Measurements from ENCODE around the gene RFX7.

Gene RFX7

GRCh38 chr15:56064152-56064551, 179.5 kb downstream of the RFX7 start:
- H2AFZ ChIP-seq (ENCODE audit: low read length): no peak overlapping the region
- no peak overlapping the region for H3K9ac ChIP-seq (ENCODE audit: low read length)
- no peaks in the 10 kb centered on the region for H4K20me1 ChIP-seq (ENCODE audit: insufficient read depth, low read length)
- no peaks in the 10 kb centered on the region for H3K36me3 ChIP-seq (ENCODE audit: insufficient read depth, low read length)
- TF ChIP-seq CTCF (IDR thresholded peaks at IDR 0.05; ENCODE audit: low read length) (no peak), EZH2 (IDR thresholded peaks at IDR 0.05; ENCODE audit: borderline replicate concordance, low read length) (no peak)
- H3K4me1 ChIP-seq (ENCODE audit: insufficient read depth, low read length, severe bottlenecking): no peaks in the 10 kb centered on the region
- H3K27ac ChIP-seq (ENCODE audit: low read depth, low read length, poor library complexity, severe bottlenecking): no peak overlapping the region
- no peaks in the 10 kb centered on the region for H3K9me3 ChIP-seq (ENCODE audit: low read length)
- no peaks in the 10 kb centered on the region for H3K9me2 ChIP-seq (ENCODE audit: low read depth, low read length)
- H3K4me2 ChIP-seq (ENCODE audit: low read length): no peak overlapping the region
- H3K4me3 ChIP-seq (ENCODE audit: low read depth, low read length, poor library complexity, severe bottlenecking): no peak overlapping the region
- H3F3A ChIP-seq (ENCODE audit: insufficient read depth, low read length): no peaks in the 10 kb centered on the region
- no peaks in the 10 kb centered on the region for H3K27me3 ChIP-seq (ENCODE audit: insufficient read depth, low read length)
- H3K79me2 ChIP-seq (ENCODE audit: insufficient read depth, low read length): no peaks in the 10 kb centered on the region

GRCh38 chr15:56059716-56060115, 184.0 kb downstream of the RFX7 start:
- no peak overlapping the region for H3K9ac ChIP-seq (ENCODE audit: low read length)
- H3K4me2 ChIP-seq (ENCODE audit: low read length): no peak overlapping the region
- TF ChIP-seq EZH2 (IDR thresholded peaks at IDR 0.05; ENCODE audit: borderline replicate concordance, low read length) (no peak), CTCF (IDR thresholded peaks at IDR 0.05; ENCODE audit: low read length) (no peak)
- no peak overlapping the region for H2AFZ ChIP-seq (ENCODE audit: low read length)
- no peaks in the 10 kb centered on the region for H3K27me3 ChIP-seq (ENCODE audit: insufficient read depth, low read length)
- no peaks in the 10 kb centered on the region for H3K9me2 ChIP-seq (ENCODE audit: low read depth, low read length)
- H3K9me3 ChIP-seq (ENCODE audit: low read length): no peaks in the 10 kb centered on the region
- no peaks in the 10 kb centered on the region for H3F3A ChIP-seq (ENCODE audit: insufficient read depth, low read length)
- H3K4me1 ChIP-seq (ENCODE audit: insufficient read depth, low read length, severe bottlenecking): no peaks in the 10 kb centered on the region
- no peak overlapping the region for H3K4me3 ChIP-seq (ENCODE audit: low read depth, low read length, poor library complexity, severe bottlenecking)
- H3K36me3 ChIP-seq (ENCODE audit: insufficient read depth, low read length): no peaks in the 10 kb centered on the region
- H3K79me2 ChIP-seq (ENCODE audit: insufficient read depth, low read length): no peaks in the 10 kb centered on the region
- no peaks in the 10 kb centered on the region for H4K20me1 ChIP-seq (ENCODE audit: insufficient read depth, low read length)
- no peak overlapping the region for H3K27ac ChIP-seq (ENCODE audit: low read depth, low read length, poor library complexity, severe bottlenecking)

- H3K4me2 ChIP-seq (ENCODE audit: low read length): no peak overlapping the region
- no peaks in the 10 kb centered on the region for H3F3A ChIP-seq (ENCODE audit: insufficient read depth, low read length)
- H3K9me3 ChIP-seq (ENCODE audit: low read length): no peaks in the 10 kb centered on the region
- TF ChIP-seq CTCF (IDR thresholded peaks at IDR 0.05; ENCODE audit: low read length): no peak
- no peak for TF ChIP-seq EZH2 (IDR thresholded peaks at IDR 0.05; ENCODE audit: borderline replicate concordance, low read length)
- H3K9me2 ChIP-seq (ENCODE audit: low read depth, low read length): no peaks in the 10 kb centered on the region
- no peaks in the 10 kb centered on the region for H3K27me3 ChIP-seq (ENCODE audit: insufficient read depth, low read length)
- no peak overlapping the region for H2AFZ ChIP-seq (ENCODE audit: low read length)
- no peak overlapping the region for H3K4me3 ChIP-seq (ENCODE audit: low read depth, low read length, poor library complexity, severe bottlenecking)
- no peaks in the 10 kb centered on the region for H3K79me2 ChIP-seq (ENCODE audit: insufficient read depth, low read length)
- no peaks in the 10 kb centered on the region for H3K4me1 ChIP-seq (ENCODE audit: insufficient read depth, low read length, severe bottlenecking)
- H3K27ac ChIP-seq (ENCODE audit: low read depth, low read length, poor library complexity, severe bottlenecking): no peak overlapping the region
- no peak overlapping the region for H3K9ac ChIP-seq (ENCODE audit: low read length)
- H3K36me3 ChIP-seq (ENCODE audit: insufficient read depth, low read length): no peaks in the 10 kb centered on the region
- H4K20me1 ChIP-seq (ENCODE audit: insufficient read depth, low read length): no peaks in the 10 kb centered on the region
Measured at GRCh38 chr15:56058986-56059385, 184.7 kb downstream of the RFX7 start.
